Stimulated activated CD8-positive, alpha-beta memory T cell treated with anti-CD3 and anti-CD28 coated beads, Interleukin-15, amount 100 ng/mL, for 4 hours (primary cell): ENCODE measurements around the gene MYO5C.

ENCODE experiments used
- DNase-seq, 2 donors: peaks; one replicate each; pipeline ENCODE4 v3.0.0-alpha.2; 2020; ENCODE audit warnings: low read depth in 2 of 2

MYO5C gene

DNA sequence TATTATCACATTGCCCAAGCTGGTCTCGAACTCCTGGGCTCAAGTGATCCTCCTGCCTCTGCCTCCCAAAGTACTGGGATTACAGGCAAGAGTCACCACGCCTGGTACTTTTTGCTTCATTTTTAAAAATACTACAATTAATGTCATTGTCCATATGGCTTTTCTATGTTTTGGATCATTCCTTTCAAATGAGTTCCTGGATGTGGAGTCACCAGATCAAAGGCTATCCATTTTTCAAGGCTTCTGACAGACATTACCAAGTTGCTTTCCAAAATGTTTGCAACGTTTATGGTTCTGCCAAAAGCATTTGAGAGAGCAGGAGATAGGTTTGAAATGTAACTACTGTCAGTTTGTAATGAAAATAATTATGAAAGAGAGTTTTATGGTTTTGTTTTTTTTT, 148.8 kb downstream of the MYO5C start:
- DNase-seq = no peak

DNA sequence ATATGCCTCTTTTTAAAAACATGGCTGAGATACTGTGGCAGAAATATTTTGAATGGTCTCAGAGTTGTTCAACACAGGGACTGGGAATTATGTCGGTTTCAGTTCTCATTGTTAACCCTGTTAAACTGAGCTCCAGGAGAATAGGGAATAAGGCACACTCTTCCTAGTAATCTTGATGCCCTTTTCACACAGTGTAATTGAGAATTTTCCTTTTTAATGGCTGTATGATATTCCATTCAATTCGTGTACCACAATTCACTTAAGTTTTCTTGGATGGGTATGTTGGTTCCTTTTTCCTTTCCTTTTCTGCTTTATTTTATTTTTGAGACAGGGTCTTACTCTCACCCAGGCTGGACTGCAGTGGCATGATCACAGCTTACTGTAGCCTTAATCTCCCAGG, 149.3 kb downstream of the MYO5C start:
- no peak for DNase-seq

DNA sequence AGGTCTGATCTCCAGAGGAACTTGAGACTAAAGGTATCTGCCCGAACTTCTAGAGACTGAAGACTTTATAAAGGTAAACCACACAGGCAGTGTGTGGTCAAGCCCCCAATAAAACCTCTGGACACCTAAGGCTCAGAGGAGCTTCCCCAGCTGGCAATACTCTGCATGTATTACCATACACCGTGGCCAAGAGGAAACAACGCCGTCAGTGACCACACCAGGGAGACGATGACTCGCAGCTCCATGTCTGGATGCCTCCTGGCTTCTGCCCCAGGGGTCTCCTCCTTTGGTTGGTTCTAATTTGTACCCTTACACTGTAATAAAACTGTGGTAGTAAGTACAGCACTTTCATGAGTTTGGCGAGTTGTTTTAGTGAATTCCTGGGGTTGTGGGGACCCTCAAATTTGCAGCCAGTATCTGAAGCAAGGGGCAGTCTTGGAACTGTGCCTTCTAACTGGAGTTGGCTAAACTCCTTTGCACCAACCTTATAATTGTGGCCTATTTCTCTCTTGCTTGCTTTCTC, 150.9 kb downstream of the MYO5C start:
- DNase-seq = no peak

DNA sequence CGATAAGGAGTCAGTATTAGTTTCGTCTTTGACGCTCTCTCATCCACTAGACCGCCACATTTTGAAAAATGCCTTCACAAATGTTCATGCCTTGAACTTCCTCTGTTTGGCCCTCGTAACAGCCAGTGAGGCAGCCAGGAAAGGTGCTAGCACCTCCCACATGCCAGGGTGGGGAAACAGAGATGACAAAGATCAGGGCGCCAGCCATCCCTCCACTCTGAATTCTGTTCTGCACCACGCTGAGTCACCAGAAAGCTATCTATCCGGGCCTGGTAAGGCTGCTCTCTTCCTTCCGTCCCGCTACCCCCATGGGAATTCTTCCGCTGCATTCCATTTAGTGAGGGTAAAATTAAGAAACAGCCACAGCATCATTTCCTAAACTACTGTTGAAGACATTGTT, 151.7 kb downstream of the MYO5C start:
- no peak for DNase-seq
